Astrocyte of the spinal cord (primary cell): ENCODE data around the gene LITAFD.
"Not testable (repeated sequence)": the region's sequence is repeated elsewhere in the genome, so short reads cannot be mapped to it uniquely, and the experiment has no call there.

ENCODE experiments used
- DNase-seq: peaks from one replicate; pipeline ENCODE4 v3.0.0; 2011; ENCODE audit warnings: low read depth, low spot score
- H3K4me3 ChIP-seq: 2 replicates; pipeline ENCODE4 v1.5.1; 2011; ENCODE audit warnings: low read depth, mild to moderate bottlenecking, low read length, moderate library complexity
- CTCF ChIP-seq: IDR thresholded peaks from 2 replicates; pipeline ENCODE4 v1.5.1; 2012; ENCODE audit warnings: low read depth, mild to moderate bottlenecking, low read length, inconsistent platforms
- in situ Hi-C: cut with HindIII; loops from 2 replicates; pipeline ENCODE4 v1.10.0; 2017; ENCODE audit warnings: low sequenced_read_pairs

The LITAFD gene

GRCh38 chr16:8882041-8882617 lies at the start of gene LITAFD:
Gene LITAFD (plus strand): TSS chr16:8882351. CDS start chr16:8884356, 2,005 bp downstream.
- DNase-seq = no peak
- H3K4me3 ChIP-seq = no peak within 1 kb of the TSS
- no peak for TF ChIP-seq CTCF
- in situ Hi-C loops = no loop called here

- no peak for DNase-seq
- no peak for TF ChIP-seq CTCF
- H3K4me3 ChIP-seq = no peak overlapping the region
- in situ Hi-C loops = no loop called here
Measured at GRCh38 chr16:8832717-8833105, 49.4 kb upstream of the LITAFD start.

- DNase-seq, H3K4me3 ChIP-seq, in situ Hi-C loops: not testable (repeated sequence)
Measured at GRCh38 chr16:8836797-8837196, 45.4 kb upstream of the LITAFD start.

- DNase-seq, H3K4me3 ChIP-seq, in situ Hi-C loops: not testable (repeated sequence)
Measured at GRCh38 chr16:8837594-8837993, 44.6 kb upstream of the LITAFD start.

- H3K4me3 ChIP-seq, DNase-seq, in situ Hi-C loops: not testable (repeated sequence)
Measured at GRCh38 chr16:8842016-8842415, 40.1 kb upstream of the LITAFD start.

GRCh38 chr16:8843296-8843695 lies 38.9 kb upstream of the LITAFD start:
- in situ Hi-C loops, H3K4me3 ChIP-seq, DNase-seq: not testable (repeated sequence)

- in situ Hi-C loops = no loop called here
- no peak for DNase-seq
- no peak overlapping the region for H3K4me3 ChIP-seq
- no peak for TF ChIP-seq CTCF
Measured at GRCh38 chr16:8845699-8846298, 36.4 kb upstream of the LITAFD start.

GRCh38 chr16:8846401-8846932 lies 35.7 kb upstream of the LITAFD start:
- in situ Hi-C loops = no loop called here
- DNase-seq = no peak
- no peak overlapping the region for H3K4me3 ChIP-seq
- TF ChIP-seq CTCF = no peak

GRCh38 chr16:8847145-8847544 lies 35.0 kb upstream of the LITAFD start:
- DNase-seq = no peak
- no peak overlapping the region for H3K4me3 ChIP-seq
- TF ChIP-seq CTCF = no peak
- in situ Hi-C loops = no loop called here
